AG09309 (cell line): Measurements from ENCODE around the gene ERP27.

Experiments used
- DNase-seq: peaks from one replicate; pipeline ENCODE4 v3.0.0-alpha.2; 2010; ENCODE audit warnings: low read depth
- H3K4me3 ChIP-seq: 2 replicates; pipeline ENCODE4 v1.5.1; 2011; ENCODE audit warnings: mild to moderate bottlenecking, low read depth, low read length, moderate library complexity; ENCODE audit not compliant: control insufficient read depth
- CTCF ChIP-seq: IDR thresholded peaks from 2 replicates; pipeline ENCODE4 v1.5.1; 2011; ENCODE audit warnings: mild to moderate bottlenecking, low read depth, low read length, inconsistent platforms; ENCODE audit not compliant: insufficient read depth, control insufficient read depth; ENCODE audit errors: missing control alignments

ERP27 gene

DNA sequence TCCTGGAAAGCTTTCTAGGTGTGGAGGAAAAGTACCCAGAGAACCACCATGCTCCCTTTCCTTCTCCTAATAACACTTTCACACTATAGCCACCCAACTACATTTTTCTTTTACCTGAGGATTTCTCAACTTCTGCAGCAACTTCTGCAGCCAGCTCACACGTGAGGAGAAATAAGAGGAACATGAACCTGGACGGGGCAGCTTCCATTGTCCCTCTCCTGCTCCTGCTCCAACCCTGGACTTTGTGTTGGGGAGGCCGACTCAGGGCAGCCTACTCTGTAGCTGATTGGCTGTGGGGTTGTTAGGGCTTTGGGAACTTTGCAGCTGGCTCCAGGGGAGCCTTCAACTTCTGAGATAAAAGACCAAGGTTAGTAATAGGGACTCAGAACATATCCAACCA lies at the start of gene ERP27:
TSS of gene ERP27 (minus strand) at position 237 of the 400 bp plus-strand sequence. CDS start at position 208, 29 bp downstream.
- TF ChIP-seq CTCF, result no peak

DNA sequence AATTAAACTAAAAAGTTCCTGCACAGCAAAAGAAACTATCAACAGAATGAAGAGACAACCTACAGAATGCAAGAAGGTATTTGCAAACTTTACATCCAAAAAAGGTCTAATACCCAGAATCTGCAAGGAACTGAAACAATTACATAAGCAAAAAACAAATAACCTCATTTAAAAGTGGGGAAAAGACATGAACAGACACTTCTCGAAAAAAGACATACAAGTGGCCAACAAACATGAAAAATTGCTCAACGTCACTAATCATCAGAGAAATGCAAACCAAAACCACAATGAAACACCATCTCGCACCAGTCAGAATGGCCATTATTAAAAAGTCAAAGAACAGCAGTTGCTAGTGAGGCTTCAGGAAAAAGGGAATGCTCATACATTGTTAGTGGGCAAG lies 49.7 kb upstream of the ERP27 start:
- no peak overlapping the region for H3K4me3 ChIP-seq
- no peak for DNase-seq
- TF ChIP-seq CTCF, result no peak

More for the DNA sequence above, at the start of gene ERP27:
- no peak within 1 kb of the TSS for H3K4me3 ChIP-seq
- no peak for DNase-seq

GRCh38 chr12:14986449-14986848 lies 48.1 kb upstream of the ERP27 start:
- no peak for DNase-seq
- no peak overlapping the region for H3K4me3 ChIP-seq
- no peak for TF ChIP-seq CTCF

- no peak overlapping the region for H3K4me3 ChIP-seq
- no peak for DNase-seq
- no peak for TF ChIP-seq CTCF
Measured at GRCh38 chr12:14984766-14985285, 46.5 kb upstream of the ERP27 start.

DNA sequence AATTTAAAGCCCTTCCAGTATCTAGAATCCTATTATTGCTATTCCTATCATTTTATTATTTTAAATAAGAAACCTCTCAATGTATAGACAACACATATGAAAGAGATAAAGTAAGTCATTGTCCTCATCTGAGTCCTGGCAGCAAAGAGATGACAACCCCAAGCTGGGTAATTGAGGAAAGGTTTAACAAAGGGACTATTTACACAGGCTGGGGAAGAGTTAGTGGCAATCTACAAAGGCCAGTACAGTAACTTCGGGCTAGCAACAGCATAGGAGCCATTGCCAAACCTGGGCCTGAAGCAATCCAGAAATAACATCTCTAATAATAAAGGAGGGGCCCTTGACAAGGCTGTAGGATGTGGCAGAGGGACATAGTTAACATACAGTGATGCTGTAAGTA lies 45.7 kb upstream of the ERP27 start:
- TF ChIP-seq CTCF, result no peak
- no peak overlapping the region for H3K4me3 ChIP-seq
- DNase-seq, result no peak

GRCh38 chr12:14982991-14983390 lies 44.7 kb upstream of the ERP27 start:
- no peak overlapping the region for H3K4me3 ChIP-seq
- DNase-seq, result no peak
- no peak for TF ChIP-seq CTCF

- DNase-seq, result no peak
Measured at GRCh38 chr12:14982562-14982961, 44.2 kb upstream of the ERP27 start.

More at GRCh38 chr12:14982562-14982961, 44.2 kb upstream of the ERP27 start:
- H3K4me3 ChIP-seq, result no peak overlapping the region
- no peak for TF ChIP-seq CTCF
